Activated naive CD8-positive, alpha-beta T cell treated with anti-CD3 and anti-CD28 coated beads, Interleukin-2, amount 10 ng/mL, durations not matched to agents 7 days and 5 days (primary cell): Measurements from ENCODE around the gene TFEB. TPM values are rescaled to one million over a fixed set of nuclear protein-coding genes. Genes with fewer than 3 reads are reported as not detected.

Experiments used
- ATAC-seq: fragments of 150-1000 bp; cut with Tn5 transposase; one replicate; pipeline ENCODE4 v1.10.0; 2021; ENCODE audit warnings: low read depth, moderate library complexity
- POLR2A ChIA-PET: fragments of 350-600 bp; sonication (Branson Sonifier 250); formaldehyde crosslinking; loops from one replicate; lab custom pipeline; 2021; ENCODE audit warnings: antibody characterized with exemption; lab: Charles Lee
- DNase-seq: peaks from one replicate; pipeline ENCODE4 v3.0.0; 2021
- H3K27ac Mint-ChIP-seq: one replicate; pipeline ENCODE4 v1.8.0; 2022; ENCODE audit warnings: mild to moderate bottlenecking, mixed read lengths
- H3K27me3 Mint-ChIP-seq: one replicate; pipeline ENCODE4 v1.8.0; 2022; ENCODE audit warnings: mild to moderate bottlenecking, moderate library complexity, mixed read lengths
- H3K36me3 Mint-ChIP-seq: one replicate; pipeline ENCODE4 v1.8.0; 2021; ENCODE audit warnings: mild to moderate bottlenecking, mixed read lengths
- H3K4me1 Mint-ChIP-seq: one replicate; pipeline ENCODE4 v1.8.0; 2021; ENCODE audit warnings: mixed read lengths
- H3K4me3 Mint-ChIP-seq: one replicate; pipeline ENCODE4 v1.8.0; 2022; ENCODE audit warnings: mild to moderate bottlenecking, moderate library complexity, mixed read lengths
- H3K9me3 Mint-ChIP-seq: one replicate; pipeline ENCODE4 v1.8.0; 2021; ENCODE audit warnings: mixed read lengths
- total RNA-seq, 2 experiments: library from RNA; stranded (reverse); gene quantifications; one replicate each; pipeline ENCODE4 v1.2.3, GENCODE V29; 2021

Gene TFEB
- total RNA-seq, 2 experiments from 2014 or later, result 17.6 TPM

- Mint-ChIP-seq H3K4me3 (no peak overlapping the region), H3K9me3 (no peaks in the 10 kb centered on the region), H3K36me3 (no peaks in the 10 kb centered on the region), H3K4me1 (peaks cover 4% of the 10 kb centered on the region), H3K27ac (no peak overlapping the region), H3K27me3 (no peaks in the 10 kb centered on the region)
- DNase-seq, result no peak
- no peak for ATAC-seq
- POLR2A ChIA-PET, result no interaction called here
Observed at GRCh38 chr6:41739041-41739440, 3.6 kb upstream of the TFEB start.

GRCh38 chr6:41737591-41738130 lies 2.3 kb upstream of the TFEB start:
- DNase-seq, result no peak
- H3K36me3 Mint-ChIP-seq, result no peaks in the 10 kb centered on the region
- H3K4me1 Mint-ChIP-seq, result peaks cover 15% of the 10 kb centered on the region
- H3K27me3 Mint-ChIP-seq, result no peaks in the 10 kb centered on the region
- no peak overlapping the region for H3K27ac Mint-ChIP-seq
- no peak for ATAC-seq
- H3K4me3 Mint-ChIP-seq, result no peak overlapping the region
- POLR2A ChIA-PET, result interaction anchor here (1.2 to 1.5 kb wide), 2 partner anchors 21 to 313 kb away, joined by 3 read pairs; partner anchors contain the start of gene TAF8
- H3K9me3 Mint-ChIP-seq, result no peaks in the 10 kb centered on the region

- POLR2A ChIA-PET, result interaction anchor here (1.2 to 1.5 kb wide), 2 partner anchors 21 to 314 kb away, joined by 3 read pairs; partner anchors contain the start of gene TAF8
- H3K36me3 Mint-ChIP-seq, result peaks cover 2% of the 10 kb centered on the region
Observed at GRCh38 chr6:41736800-41737555, 1.6 kb upstream of the TFEB start.

GRCh38 chr6:41736186-41736733 lies 852 bp upstream of the TFEB start:
- H3K4me3 Mint-ChIP-seq, result no peak overlapping the region
- H3K27ac Mint-ChIP-seq, result no peak overlapping the region
- POLR2A ChIA-PET, result interaction anchor here (1.5 kb wide), 2 partner anchors 28 to 315 kb away, joined by 3 to 5 read pairs; partner anchors contain the start of gene TAF8
- peaks cover 2% of the 10 kb centered on the region for H3K36me3 Mint-ChIP-seq
- no peak for DNase-seq
- H3K27me3 Mint-ChIP-seq, result no peaks in the 10 kb centered on the region
- peaks cover 22% of the 10 kb centered on the region for H3K4me1 Mint-ChIP-seq
- no peaks in the 10 kb centered on the region for H3K9me3 Mint-ChIP-seq
- no peak for ATAC-seq

More at GRCh38 chr6:41736800-41737555, 1.6 kb upstream of the TFEB start:
- no peak overlapping the region for H3K4me3 Mint-ChIP-seq
- DNase-seq (no peak), ATAC-seq (no peak)
- peaks cover 18% of the 10 kb centered on the region for H3K4me1 Mint-ChIP-seq
- H3K27ac Mint-ChIP-seq, result no peak overlapping the region
- H3K9me3 Mint-ChIP-seq, result no peaks in the 10 kb centered on the region
- H3K27me3 Mint-ChIP-seq, result no peaks in the 10 kb centered on the region

- POLR2A ChIA-PET, result interaction anchor here (0.6 to 2.9 kb wide), 20 partner anchors 13 to 830 kb away, joined by 3 to 27 read pairs (median 4); partner anchors contain the start of genes FOXP4 and TOMM6
- peaks cover 31% of the 10 kb centered on the region for H3K4me1 Mint-ChIP-seq
Observed at GRCh38 chr6:41734666-41735426, 562 bp downstream of the TFEB start.

GRCh38 chr6:41733707-41734665 lies 1.4 kb downstream of the TFEB start:
- no peaks in the 10 kb centered on the region for H3K27me3 Mint-ChIP-seq

More at GRCh38 chr6:41734666-41735426, 562 bp downstream of the TFEB start:
- DNase-seq (peak; percentile 83), ATAC-seq (peak; percentile 48)
- no peaks in the 10 kb centered on the region for H3K27me3 Mint-ChIP-seq
- peak overlapping the region; percentile 70 for H3K27ac Mint-ChIP-seq
- peaks cover 2% of the 10 kb centered on the region for H3K36me3 Mint-ChIP-seq
- no peaks in the 10 kb centered on the region for H3K9me3 Mint-ChIP-seq
- peak overlapping the region; percentile 78 for H3K4me3 Mint-ChIP-seq

GRCh38 chr6:41733360-41733706 lies 2.1 kb downstream of the TFEB start:
- H3K27me3 Mint-ChIP-seq, result no peaks in the 10 kb centered on the region
- DNase-seq, result no peak
- H3K9me3 Mint-ChIP-seq, result no peaks in the 10 kb centered on the region
- peak overlapping the region; percentile 83 for H3K27ac Mint-ChIP-seq
- POLR2A ChIA-PET, result interaction anchor here (0.8 to 2.9 kb wide), 15 partner anchors 13 to 831 kb away, joined by 3 to 27 read pairs (median 5); partner anchors contain the start of gene TOMM6
- H3K4me1 Mint-ChIP-seq, result peaks cover 37% of the 10 kb centered on the region
- H3K36me3 Mint-ChIP-seq, result peaks cover 2% of the 10 kb centered on the region
- H3K4me3 Mint-ChIP-seq, result peak overlapping the region; percentile 58
- no peak for ATAC-seq

More at GRCh38 chr6:41733707-41734665, 1.4 kb downstream of the TFEB start:
- H3K36me3 Mint-ChIP-seq, result peaks cover 2% of the 10 kb centered on the region
- H3K4me3 Mint-ChIP-seq, result peak overlapping the region; percentile 78
- peak overlapping the region; percentile 83 for H3K27ac Mint-ChIP-seq
- peaks cover 33% of the 10 kb centered on the region for H3K4me1 Mint-ChIP-seq
- ATAC-seq, result peak; percentile 72
- POLR2A ChIA-PET, result interaction anchor here (0.6 to 2.9 kb wide), 23 partner anchors 12 to 830 kb away, joined by 3 to 27 read pairs (median 4); partner anchors contain the start of genes FOXP4, TAF8 and TOMM6
- H3K9me3 Mint-ChIP-seq, result no peaks in the 10 kb centered on the region
- peak; percentile 85 for DNase-seq

GRCh38 chr6:41732591-41733359 lies 2.6 kb downstream of the TFEB start:
- Mint-ChIP-seq H3K36me3 (peaks cover 2% of the 10 kb centered on the region), H3K27ac (peak overlapping the region; percentile 58), H3K4me3 (peak overlapping the region; percentile 58), H3K27me3 (no peaks in the 10 kb centered on the region), H3K4me1 (peaks cover 37% of the 10 kb centered on the region), H3K9me3 (no peaks in the 10 kb centered on the region)
- DNase-seq (peak; percentile 60), ATAC-seq (peak; percentile 25)
- POLR2A ChIA-PET, result interaction anchor here (1.2 to 2.9 kb wide), 9 partner anchors 12 to 832 kb away, joined by 3 to 27 read pairs (median 6); partner anchors contain the start of gene TOMM6

- Mint-ChIP-seq H3K27ac (peak overlapping the region; percentile 58), H3K27me3 (no peaks in the 10 kb centered on the region), H3K4me1 (peaks cover 41% of the 10 kb centered on the region), H3K36me3 (peaks cover 2% of the 10 kb centered on the region), H3K4me3 (peak overlapping the region; percentile 58), H3K9me3 (no peaks in the 10 kb centered on the region)
- no peak for ATAC-seq
- DNase-seq, result no peak
- POLR2A ChIA-PET, result interaction anchor here (1.5 to 2.9 kb wide), 2 partner anchors 12 to 25 kb away, joined by 3 to 27 read pairs; no protein-coding TSS in a partner anchor
Observed at GRCh38 chr6:41732149-41732548, 3.3 kb downstream of the TFEB start.

- H3K4me1 Mint-ChIP-seq, result peaks cover 43% of the 10 kb centered on the region
- no peak overlapping the region for H3K27ac Mint-ChIP-seq
- H3K36me3 Mint-ChIP-seq, result peaks cover 2% of the 10 kb centered on the region
- H3K9me3 Mint-ChIP-seq, result no peaks in the 10 kb centered on the region
- H3K27me3 Mint-ChIP-seq, result no peaks in the 10 kb centered on the region
- ATAC-seq (no peak), DNase-seq (no peak)
- H3K4me3 Mint-ChIP-seq, result no peak overlapping the region
- POLR2A ChIA-PET, result interaction anchor here (2.9 kb wide), 1 partner anchor 24 kb away, joined by 27 read pairs; no protein-coding TSS in a partner anchor
Observed at GRCh38 chr6:41731561-41732086, 3.8 kb downstream of the TFEB start.
